Stomach (tissue), 4 donors: ENCODE data around the gene GLG1.

Experiments used
- EP300 ChIP-seq: sonication (generic); formaldehyde crosslinking; IDR thresholded peaks from one replicate; pipeline ENCODE4 v1.6.1; 2017; ENCODE audit warnings: antibody characterized with exemption
- POLR2A ChIP-seq, 4 donors: fragments of 450-650 bp; IDR thresholded peaks; one replicate each; pipeline ENCODE4 v1.6.1; 2016; ENCODE audit warnings: antibody characterized with exemption in 4 of 4, control low read depth in 2 of 4, mild to moderate bottlenecking in 1 of 4, moderate library complexity in 1 of 4
- POLR2AphosphoS5 ChIP-seq, 3 donors: sonication (generic); formaldehyde crosslinking; IDR thresholded peaks; one replicate each; pipeline ENCODE4 v1.6.1; 2016; ENCODE audit warnings: antibody characterized with exemption in 3 of 3
- TF ChIP-seq, protein P1 (sequence below), 7 experiments: fragments of 450-650 bp in 4 of 7; fragments of 200-600 bp in 3 of 7; sonication (generic) in 3 of 7; IDR thresholded peaks; one replicate each; pipeline ENCODE4 v1.5.1; 2016 to 2019; ENCODE audit warnings: antibody characterized with exemption in 7 of 7, control low read depth in 2 of 7, mild to moderate bottlenecking in 1 of 7

DNA sequence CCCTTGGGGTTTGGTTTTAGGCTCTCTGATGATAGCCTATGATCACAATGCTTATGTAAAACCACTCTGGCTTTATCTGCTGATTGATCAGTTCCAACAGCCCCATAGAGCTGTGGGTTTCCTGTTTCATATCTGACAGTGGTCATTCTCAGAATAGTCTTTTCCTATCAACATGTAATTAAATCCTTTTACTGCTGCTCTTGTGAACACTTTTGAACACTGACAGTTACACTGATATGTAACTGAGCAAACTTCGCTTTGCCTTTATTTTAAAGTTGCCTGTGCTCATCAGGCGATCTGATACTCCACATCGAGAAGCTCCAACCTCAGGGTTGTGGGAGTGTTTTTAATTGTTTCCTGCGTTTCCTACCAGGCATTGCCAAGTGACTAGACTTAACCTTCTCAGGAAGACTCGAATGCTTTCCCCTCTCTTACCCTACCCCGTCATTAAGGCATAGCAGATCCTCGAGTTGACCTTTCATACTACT lies 168.4 kb downstream of the GLG1 start:
- no peak for TF ChIP-seq POLR2A (IDR thresholded peaks at IDR 0.05)
- TF ChIP-seq EP300: no peak
- TF ChIP-seq, protein P1, sequence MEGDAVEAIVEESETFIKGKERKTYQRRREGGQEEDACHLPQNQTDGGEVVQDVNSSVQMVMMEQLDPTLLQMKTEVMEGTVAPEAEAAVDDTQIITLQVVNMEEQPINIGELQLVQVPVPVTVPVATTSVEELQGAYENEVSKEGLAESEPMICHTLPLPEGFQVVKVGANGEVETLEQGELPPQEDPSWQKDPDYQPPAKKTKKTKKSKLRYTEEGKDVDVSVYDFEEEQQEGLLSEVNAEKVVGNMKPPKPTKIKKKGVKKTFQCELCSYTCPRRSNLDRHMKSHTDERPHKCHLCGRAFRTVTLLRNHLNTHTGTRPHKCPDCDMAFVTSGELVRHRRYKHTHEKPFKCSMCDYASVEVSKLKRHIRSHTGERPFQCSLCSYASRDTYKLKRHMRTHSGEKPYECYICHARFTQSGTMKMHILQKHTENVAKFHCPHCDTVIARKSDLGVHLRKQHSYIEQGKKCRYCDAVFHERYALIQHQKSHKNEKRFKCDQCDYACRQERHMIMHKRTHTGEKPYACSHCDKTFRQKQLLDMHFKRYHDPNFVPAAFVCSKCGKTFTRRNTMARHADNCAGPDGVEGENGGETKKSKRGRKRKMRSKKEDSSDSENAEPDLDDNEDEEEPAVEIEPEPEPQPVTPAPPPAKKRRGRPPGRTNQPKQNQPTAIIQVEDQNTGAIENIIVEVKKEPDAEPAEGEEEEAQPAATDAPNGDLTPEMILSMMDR (IDR thresholded peaks at IDR 0.05): no peak
- no peak for TF ChIP-seq POLR2AphosphoS5 (IDR thresholded peaks at IDR 0.05)
